CD4-positive, alpha-beta T cell treated with Interferon alpha-2 for 1 hour (primary cell): ENCODE results near the gene UAP1L1.

Source experiments
- DNase-seq, 2 donors: peaks; one replicate each; pipeline ENCODE4 v3.0.0-alpha.2; 2020 to 2022

Gene UAP1L1

GRCh38 chr9:137103206-137103999 is 26.1 kb downstream of the UAP1L1 start:
- no peak for DNase-seq

- no peak for DNase-seq
Measured at GRCh38 chr9:137105814-137106661, 28.7 kb downstream of the UAP1L1 start.

GRCh38 chr9:137106662-137107250 is 29.4 kb downstream of the UAP1L1 start:
- DNase-seq = no peak

GRCh38 chr9:137107312-137107921 is 30.1 kb downstream of the UAP1L1 start:
- no peak for DNase-seq

- no peak for DNase-seq
Measured at GRCh38 chr9:137107982-137108381, 30.7 kb downstream of the UAP1L1 start.

- no peak for DNase-seq
Measured at GRCh38 chr9:137108608-137109249, 31.4 kb downstream of the UAP1L1 start.

GRCh38 chr9:137109250-137110146 is 32.2 kb downstream of the UAP1L1 start:
- DNase-seq = no peak

GRCh38 chr9:137110147-137110910 is 33.0 kb downstream of the UAP1L1 start:
- no peak for DNase-seq

GRCh38 chr9:137110911-137111787 is 33.8 kb downstream of the UAP1L1 start:
- DNase-seq = no peak

GRCh38 chr9:137111788-137112563 is 34.7 kb downstream of the UAP1L1 start:
- DNase-seq = no peak

- no peak for DNase-seq
Measured at GRCh38 chr9:137112564-137113384, 35.5 kb downstream of the UAP1L1 start.

- DNase-seq = peak in 1 of 2 donors; percentile 32
Measured at GRCh38 chr9:137113385-137114159, 36.3 kb downstream of the UAP1L1 start.

- DNase-seq = no peak
Measured at GRCh38 chr9:137114220-137114612, 36.9 kb downstream of the UAP1L1 start.

- peak; percentile 70 to 82 for DNase-seq
Measured at GRCh38 chr9:137114613-137115393, 37.5 kb downstream of the UAP1L1 start, which contains the start of gene DPP7. TSS of gene DPP7 (minus strand) at chr9:137114733. CDS start at chr9:137114713, 20 bp downstream.

GRCh38 chr9:137115394-137116026 is 38.2 kb downstream of the UAP1L1 start:
- no peak for DNase-seq
